GM21576 (cell line): Measurements from ENCODE around the gene DNAH14.
"Not testable (repeated sequence)": the region's sequence is repeated elsewhere in the genome, so short reads cannot be mapped to it uniquely, and the experiment has no call there.

Experiments used
- ATAC-seq: cut with Tn5 transposase; IDR thresholded peaks from one replicate; pipeline ENCODE4 v1.9.1; 2021; ENCODE audit warnings: mild to moderate bottlenecking, moderate library complexity; ENCODE audit not compliant: unreplicated experiment

Gene DNAH14

DNA sequence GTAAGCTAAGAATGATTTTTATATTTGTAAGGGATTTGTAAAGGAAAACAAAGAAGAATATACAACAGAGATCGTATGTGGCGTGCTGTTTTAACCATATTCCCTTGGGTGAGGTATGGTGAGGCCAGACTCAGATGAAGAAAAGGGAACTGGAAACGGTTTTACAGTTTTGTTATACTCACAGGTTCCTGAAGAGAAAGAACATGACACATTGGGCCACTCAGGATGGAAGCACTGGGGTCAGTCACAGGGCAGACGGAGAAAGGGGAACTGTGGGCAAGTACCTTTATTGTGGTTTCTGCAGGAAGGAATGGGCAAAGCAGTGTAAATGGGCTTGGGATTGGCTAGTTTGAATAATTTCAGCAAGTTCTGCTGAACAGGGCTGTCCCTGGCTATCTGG lies 321.0 kb downstream of the DNAH14 start:
- peak; percentile 92 for ATAC-seq

DNA sequence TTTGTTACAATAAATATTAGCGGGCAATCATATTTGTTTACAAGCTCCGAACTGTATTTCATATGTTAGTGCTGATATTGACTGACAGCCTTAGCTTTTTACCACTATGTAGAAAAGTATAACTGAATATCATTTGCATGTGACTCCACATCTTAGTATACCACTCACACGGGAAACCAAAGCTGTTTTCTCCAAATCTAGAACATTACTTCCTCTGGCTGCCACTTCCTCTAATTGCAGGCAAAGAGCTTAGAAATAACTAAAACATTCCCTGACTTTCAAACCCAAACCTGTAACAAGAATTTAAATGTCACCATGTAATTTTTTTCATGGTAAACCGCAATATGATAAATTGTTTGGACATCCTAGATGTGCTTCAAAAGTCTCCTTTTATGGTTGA lies 323.7 kb downstream of the DNAH14 start:
- ATAC-seq: no peak

DNA sequence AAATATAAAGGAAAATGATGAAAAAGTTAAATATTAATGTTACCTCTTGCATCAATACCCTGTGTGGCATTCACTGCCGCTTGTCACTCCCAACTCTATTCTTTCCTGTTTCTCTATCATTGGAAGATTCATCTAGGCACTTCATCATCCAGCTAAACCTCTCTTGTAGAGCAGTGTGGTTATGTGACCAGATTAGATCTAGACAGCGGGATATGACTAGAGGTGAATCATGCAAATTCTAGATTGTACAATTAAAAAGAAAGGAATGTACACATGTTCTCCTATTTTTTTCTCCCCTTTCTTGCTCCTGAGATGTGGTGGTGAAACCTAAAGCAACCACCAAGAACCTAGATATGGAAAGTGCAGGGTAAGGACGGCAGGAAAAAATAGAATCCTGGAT lies 324.3 kb downstream of the DNAH14 start:
- ATAC-seq: no peak

DNA sequence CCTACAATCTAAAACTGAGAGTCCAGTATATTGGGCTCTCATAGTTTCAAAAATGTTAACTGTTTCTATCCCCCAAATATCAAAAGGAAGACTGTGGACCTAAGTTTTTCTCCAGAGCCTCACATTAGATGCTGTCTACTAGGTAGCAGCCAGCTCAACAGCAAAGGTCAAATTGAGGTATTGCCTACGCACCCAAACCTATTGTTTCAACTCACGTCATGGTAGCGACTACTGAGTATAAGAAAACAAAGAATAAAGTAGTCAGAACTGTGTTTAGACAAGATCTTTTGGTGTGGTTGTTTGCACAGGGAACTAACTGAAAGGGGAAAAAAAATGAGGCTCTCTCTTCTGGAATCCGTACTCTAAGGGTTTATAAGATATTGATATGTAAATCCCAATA lies 325.2 kb downstream of the DNAH14 start:
- no peak for ATAC-seq

DNA sequence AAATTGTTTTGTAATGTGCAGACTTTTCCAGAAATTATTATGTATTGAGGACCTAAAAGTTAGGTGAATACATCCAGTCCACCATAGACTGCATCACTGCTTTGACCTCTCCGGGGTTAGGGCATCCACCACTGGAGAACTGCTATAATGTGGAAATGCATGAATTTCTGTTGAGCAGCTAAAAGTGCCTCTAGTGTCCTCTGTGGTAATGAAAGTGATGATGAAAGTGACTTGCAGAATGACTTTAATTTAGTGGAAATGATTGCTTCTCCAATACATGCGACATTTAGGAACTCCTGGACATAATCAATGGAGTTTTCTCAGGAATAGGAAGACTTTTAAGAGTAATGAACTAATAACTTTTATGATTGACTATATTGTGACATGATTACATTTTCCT lies 327.6 kb downstream of the DNAH14 start:
- no peak for ATAC-seq

DNA sequence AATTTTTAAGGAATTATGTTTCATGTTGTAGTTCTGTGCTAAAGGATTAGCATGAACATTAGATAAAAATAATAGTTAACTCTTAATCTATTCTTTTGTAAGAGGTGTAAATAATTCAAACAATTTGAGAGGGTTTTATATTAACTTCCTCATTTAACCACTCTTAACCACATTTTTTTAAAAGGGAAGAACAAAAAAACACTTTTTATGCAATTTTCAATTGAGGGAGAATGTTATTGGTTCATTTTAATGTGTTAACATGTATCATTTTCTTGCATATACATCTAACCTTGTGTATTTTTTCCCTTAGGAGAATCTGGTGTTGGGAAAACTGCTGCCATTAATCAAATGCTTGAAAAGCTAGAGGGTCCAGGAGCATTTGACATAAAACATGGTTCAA lies 329.3 kb downstream of the DNAH14 start:
- no peak for ATAC-seq

DNA sequence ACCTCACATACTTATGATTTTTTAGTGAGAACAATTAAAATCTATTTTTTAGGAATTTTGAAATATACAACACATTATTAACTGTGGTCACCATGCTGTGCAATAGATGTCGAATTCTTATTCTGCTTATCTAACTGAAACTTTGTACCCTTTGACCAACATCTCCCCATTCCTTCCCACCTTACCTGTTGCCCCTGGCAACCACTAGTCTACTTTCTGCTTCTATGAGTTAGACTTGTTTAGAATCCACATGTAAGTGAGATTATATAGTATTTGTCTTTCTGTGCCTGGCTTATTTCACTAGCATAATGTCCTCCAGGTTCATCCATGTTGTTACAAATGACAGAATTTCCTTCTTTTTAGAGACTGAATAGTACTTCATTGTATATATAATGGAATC lies 330.1 kb downstream of the DNAH14 start:
- no peak for ATAC-seq

DNA sequence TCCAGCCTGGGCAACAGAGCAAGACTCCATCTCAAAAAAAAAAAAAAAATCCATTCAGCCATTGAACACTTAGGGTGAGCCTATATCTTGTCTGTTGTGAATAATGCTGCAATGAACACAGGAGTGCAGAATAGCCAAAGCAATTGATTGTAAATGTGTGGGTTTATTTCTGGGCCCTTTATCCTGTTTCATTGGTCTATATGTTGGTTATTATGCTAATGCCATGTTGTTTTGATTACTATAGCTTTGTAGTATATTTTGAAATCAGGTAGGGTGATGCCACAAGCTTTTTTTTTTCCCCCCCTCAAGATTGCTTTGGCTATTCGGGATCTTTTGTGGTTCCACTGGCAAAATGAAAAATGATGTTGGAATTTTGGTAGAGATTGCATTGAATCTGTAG lies 330.8 kb downstream of the DNAH14 start:
- ATAC-seq: no peak

DNA sequence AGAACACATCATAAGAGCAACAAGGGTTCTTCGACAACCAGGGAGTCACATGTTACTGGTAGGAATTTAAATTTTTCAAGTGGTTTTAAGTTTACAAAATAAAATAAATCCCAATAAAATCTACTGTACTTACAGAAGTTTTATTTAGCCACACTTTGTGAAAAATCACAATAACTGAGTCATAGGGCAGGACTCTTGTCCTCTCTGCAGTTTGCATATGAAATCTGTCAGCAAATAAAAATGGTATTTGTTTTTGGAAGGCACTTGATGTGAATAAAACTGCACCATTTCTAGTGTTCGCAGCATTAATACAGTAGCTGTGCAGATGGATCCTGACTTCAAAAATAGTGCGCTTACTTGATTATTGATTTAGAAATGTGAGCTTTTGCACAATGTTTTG lies 348.0 kb downstream of the DNAH14 start:
- ATAC-seq: no peak

DNA sequence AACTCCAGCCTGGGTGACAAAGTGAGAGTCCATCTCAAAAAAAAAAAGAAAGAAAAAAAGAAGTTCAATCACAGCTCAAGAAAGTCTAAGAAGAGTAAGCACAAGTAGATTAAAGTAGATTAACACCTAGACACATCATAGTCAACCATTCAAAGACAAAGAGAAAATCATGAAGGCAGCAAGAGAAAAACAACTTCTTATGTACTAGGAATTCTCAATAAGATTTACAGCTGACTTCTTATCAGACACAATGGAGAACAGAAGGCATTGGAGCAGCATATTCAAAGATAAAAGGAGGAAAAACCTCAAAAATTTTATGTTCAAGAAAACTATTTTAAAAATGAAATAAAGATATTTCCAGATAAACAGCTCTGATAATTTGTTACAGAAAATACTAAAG lies 351.1 kb downstream of the DNAH14 start:
- no peak for ATAC-seq

DNA sequence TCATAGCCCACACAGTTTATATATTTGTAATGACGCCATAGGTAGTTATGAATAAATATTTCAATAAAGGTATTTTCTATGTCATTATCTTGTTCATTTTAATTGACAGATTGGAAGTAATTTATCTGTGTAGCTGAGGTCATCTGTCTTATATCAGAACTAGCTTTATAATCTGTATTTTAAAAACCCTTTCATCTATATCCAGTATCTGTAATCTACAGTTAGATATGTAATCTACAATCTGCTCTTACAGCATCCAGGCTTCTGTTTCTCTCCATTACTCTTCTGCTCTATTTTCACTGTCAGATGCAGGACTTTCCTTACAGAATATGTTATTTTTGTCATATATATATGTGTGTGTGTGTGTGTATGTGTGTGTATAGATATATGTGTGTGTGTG lies 360.8 kb downstream of the DNAH14 start:
- no peak for ATAC-seq

DNA sequence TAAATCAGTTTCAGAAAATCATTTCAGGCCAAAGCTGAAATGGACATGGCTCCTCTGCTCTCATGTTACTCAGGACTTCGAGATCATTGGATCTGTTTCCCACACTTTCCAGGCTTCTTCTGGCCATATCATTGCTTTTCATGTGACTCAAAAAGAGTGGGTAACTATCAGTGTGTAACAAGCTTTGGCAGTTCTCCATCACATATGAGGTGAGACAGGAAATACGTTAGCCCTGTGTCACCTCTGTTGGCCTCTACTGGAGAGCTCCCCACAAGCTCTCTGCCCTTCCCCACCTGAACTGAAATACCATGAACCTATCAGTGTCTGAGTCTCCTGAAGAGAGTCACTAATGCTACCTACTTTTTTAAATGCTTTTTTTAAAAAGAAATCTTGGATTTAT lies 370.1 kb downstream of the DNAH14 start:
- ATAC-seq: no peak

DNA sequence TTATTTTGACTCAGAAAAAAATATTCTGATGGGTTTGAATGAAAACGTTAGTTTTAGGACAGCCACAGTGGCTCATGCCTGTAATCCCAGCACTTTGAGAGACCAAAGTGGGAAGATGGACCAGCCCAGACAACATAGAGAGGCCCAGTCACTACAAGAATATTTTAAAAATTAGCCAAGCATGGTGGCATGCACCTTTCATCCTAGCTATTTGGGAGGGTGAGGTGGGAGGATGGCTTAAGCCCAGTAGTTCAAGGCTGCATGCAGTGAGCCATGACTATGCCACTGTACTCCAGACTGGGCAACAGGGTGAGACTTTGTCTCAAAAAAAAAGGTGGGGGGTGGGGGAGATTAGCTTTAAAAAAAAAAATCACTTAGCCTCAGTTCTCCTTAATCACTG lies 370.9 kb downstream of the DNAH14 start:
- ATAC-seq: no peak

DNA sequence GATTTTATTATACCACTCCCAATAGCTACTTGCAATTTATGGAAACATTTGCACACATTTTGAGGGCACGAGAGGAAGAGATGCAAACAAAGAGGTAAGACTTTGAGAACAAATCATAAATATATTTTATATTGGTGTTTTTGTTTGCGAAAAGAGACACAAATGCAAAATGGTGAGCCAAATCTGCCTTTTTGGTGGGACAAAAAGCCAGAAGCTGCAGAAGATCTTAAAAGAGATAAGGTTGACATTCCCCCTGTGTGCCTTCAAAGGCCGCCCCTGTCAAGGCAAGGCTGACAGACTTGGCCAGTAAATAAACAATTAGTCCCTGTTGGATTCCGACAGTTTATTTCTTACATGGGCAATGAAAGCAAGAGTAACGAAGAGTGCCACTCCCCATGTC lies 375.5 kb downstream of the DNAH14 start:
- ATAC-seq: no peak

DNA sequence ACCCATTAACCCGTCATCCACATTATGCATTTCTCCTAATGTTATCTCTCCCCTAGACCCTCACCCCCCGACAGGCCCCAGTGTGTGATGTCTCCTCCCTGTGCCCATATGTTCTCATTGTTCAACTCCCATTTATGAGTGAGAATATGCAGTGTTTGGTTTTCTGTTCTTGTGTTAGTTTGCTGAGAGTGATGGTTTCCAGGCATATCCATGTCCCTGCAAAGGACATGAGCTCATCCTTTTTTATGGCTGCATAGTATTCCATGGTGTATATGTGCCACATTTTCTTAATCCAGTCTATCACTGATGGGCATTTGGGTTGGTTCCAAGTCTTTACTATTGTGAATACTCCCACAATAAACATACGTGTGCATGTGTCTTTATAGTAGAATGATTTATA lies 381.1 kb downstream of the DNAH14 start:
- not testable (repeated sequence) for ATAC-seq

DNA sequence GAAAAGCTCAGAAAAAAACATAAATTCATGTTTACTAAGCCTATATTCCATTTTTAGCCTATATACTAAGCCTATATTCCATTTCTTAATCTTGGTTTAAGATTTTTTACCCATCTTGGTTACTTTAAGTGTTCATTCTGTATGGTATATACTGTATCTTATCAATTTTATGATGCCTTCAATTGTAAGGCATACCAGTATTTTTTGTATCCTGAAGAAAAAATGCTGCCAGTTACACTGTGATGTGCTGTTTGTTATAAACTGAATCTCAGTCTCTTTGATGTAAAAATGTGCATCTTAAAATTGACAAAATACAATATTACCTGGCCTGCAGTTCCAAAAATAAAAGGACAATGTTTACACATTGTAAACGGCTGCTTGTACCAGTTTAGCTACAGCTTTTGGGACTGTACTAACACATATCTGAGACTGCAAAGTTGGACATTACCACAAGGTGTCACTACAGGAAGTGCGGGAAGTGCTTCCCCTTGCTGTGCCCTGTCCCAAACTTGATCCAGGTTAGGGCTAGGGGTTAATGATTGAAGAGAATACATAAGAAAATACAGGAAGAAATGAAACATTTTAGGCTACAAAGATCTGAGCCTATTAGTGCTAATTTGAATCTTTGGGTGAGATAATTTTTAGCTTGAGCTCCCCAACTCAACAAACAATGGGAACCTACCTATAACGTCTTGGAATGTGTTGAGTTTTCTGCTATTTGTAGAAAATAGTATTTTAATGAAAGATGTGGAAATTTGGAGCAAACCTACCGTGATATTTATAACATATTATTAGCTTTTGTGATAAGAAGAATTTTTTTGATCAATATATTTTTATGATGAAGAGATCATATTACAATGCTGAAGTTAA lies 389.5 kb downstream of the DNAH14 start:
- peak; percentile 90 for ATAC-seq

DNA sequence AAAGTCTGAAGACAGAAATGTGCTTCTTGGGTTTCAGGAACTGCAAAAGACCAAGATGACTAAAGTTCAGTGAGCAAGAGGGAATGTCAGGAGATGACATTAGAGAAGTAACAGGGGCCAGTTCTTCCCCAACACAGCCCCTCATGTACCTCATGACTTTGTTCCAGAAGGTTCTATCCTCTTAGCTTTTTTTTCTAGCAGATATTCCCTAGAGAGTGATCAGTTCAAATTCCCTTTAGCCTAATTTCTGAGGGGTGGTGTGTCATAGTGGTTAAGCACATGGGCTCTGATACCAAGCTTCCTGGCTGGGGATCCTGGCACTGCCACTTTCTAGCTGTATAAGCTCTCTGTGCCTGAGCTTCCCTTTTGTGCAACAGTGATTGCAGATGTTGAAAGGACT lies 390.4 kb downstream of the DNAH14 start:
- no peak for ATAC-seq

DNA sequence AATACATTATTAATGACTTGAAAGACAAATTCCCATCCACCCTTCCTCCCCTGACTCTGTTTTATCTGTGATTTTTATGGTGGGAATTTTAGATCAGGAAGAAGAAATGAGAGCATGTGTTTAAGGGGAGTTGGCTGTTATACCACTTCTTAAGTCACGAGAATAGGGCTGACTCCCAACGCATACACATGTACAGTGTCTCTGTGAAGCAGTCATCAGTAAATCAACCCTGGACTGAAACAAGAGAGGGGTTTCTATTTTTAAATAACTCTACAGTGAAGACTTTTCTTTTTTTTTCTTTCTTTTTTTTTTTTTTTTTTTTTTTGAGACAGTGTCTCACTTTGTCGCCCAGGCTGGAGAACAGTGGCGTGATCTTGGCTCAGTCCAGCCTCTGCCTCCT lies 392.3 kb downstream of the DNAH14 start:
- ATAC-seq: no peak

DNA sequence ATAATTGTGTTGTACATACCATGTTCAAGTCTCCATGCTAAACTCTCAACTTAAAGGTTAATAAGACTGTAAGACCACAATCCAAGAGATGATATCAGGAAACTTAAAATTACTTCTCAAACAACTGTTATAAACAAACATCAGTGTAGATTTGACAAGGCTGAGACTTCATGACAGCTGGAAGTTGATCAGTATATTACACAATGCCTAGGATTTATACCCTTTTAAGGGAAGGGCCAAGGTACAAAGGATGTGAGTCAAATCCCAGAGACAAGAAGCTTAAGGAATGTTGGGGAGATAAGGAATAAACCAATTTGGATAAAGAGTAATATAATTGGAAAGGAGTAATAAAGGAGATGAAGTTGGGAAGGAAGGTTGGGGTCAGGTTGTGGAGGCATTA lies 399.6 kb downstream of the DNAH14 start:
- ATAC-seq: no peak

DNA sequence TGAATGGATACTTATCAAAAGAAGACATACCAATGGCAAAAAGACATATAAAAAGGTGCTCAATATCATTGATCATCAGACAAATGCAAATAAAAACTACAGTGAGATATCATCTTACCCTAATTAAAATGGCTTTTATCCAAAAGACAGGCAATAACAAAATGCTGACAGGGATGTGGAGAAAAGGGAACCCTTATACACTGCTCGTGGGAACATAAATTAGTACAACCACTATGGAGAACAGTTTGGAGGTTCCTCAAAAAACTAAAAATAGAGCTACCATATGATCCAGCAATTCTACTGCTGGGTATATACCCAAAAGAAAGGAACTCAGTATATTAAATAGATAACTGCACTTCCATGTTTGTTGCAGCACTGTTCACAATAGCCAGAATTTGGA lies 400.5 kb downstream of the DNAH14 start:
- not testable (repeated sequence) for ATAC-seq

DNA sequence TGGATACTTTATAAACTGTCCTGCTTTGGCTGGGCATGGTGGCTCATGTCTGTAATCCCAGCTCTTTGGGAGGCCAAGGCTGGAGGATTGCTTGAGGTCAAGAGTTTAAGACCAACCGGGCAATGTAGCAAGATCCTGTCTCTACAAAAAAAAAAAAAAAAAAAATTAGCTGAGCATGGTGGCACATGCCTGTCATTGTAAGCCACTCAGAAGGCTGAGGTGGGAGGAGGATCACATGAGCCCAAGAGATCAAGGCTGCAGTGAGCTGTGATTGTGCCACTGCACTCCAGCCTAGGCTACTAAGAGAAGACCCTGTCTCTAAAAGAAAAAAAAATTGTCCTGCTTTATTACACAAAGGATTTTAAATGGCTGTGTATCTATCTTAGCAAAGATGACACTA lies 403.2 kb downstream of the DNAH14 start:
- no peak for ATAC-seq

DNA sequence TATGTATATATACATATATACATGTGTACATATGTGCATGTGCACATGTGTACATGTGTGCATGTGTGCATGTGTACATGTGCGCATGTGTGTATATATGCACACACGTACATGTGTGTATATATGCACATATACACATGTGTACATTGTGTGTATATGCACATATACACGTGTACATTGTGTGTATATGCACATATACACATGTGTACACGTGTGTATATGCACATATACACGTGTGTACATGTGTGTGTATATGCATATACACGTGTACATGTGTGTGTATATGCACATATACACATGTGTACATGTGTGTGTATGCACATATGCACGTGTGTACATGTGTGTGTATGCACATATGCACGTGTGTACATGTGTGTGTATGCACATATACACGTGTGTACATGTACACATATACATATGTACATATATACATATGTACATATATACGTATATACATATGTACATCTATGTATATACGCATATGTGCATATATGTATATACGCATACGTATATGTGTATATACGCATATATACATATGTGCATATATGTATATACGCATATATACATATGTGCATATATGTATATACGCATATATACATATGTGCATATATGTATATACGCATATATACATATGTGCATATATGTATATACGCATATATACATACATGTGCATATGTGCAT lies 405.8 kb downstream of the DNAH14 start:
- not testable (repeated sequence) for ATAC-seq

DNA sequence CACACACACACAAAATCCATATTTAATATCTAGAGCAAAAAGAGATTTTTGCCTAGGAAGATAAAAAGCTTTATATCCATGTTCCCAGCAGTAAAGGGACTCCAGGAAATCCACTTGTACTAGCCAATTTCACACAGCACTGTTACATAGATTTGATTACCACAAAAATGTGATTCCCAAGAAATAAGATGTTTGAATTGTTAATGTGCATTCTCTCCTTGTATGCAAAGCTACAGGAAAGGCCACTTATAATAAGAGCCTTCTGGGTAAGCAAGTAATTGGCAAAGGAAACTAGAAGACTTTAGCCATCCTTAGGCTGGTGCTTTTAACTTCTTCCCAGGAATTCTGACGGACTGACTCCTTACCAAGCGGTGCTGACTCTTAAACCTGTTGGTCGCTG lies 409.1 kb downstream of the DNAH14 start:
- ATAC-seq: no peak
